DMS79 treated with DMSO at 0.1 percent for 48 hours (cell line): ENCODE data around the gene DACT2.
"Not testable (repeated sequence)": the region's sequence is repeated elsewhere in the genome, so short reads cannot be mapped to it uniquely, and the experiment has no call there.

Experiments
- DNase-seq: peaks from one replicate; lab custom pipeline; 2025; lab: John Stamatoyannopoulos, UW

Gene DACT2

GRCh38 chr6:168280020-168280898 lies 39.3 kb downstream of the DACT2 start:
- no peak for DNase-seq

- DNase-seq = no peak
Measured at GRCh38 chr6:168279403-168279935, 40.1 kb downstream of the DACT2 start.

- no peak for DNase-seq
Measured at GRCh38 chr6:168278904-168279303, 40.7 kb downstream of the DACT2 start.

GRCh38 chr6:168277274-168277669 lies 42.3 kb downstream of the DACT2 start:
- no peak for DNase-seq

- DNase-seq = no peak
Measured at GRCh38 chr6:168276576-168277273, 42.9 kb downstream of the DACT2 start.

GRCh38 chr6:168275168-168275567 lies 44.4 kb downstream of the DACT2 start:
- DNase-seq = no peak

- no peak for DNase-seq
Measured at GRCh38 chr6:168274037-168274952, 45.3 kb downstream of the DACT2 start.

- no peak for DNase-seq
Measured at GRCh38 chr6:168273441-168274036, 46.0 kb downstream of the DACT2 start.

- no peak for DNase-seq
Measured at GRCh38 chr6:168272415-168273325, 46.9 kb downstream of the DACT2 start.

GRCh38 chr6:168270274-168271172 lies 49.1 kb downstream of the DACT2 start:
- DNase-seq = no peak

GRCh38 chr6:168269455-168270243 lies 49.9 kb downstream of the DACT2 start:
- DNase-seq = no peak

- DNase-seq = no peak
Measured at GRCh38 chr6:168268755-168269154, 50.8 kb downstream of the DACT2 start.

GRCh38 chr6:168267779-168268178 lies 51.8 kb downstream of the DACT2 start:
- not testable (repeated sequence) for DNase-seq

GRCh38 chr6:168265827-168266815 lies 53.5 kb downstream of the DACT2 start:
- DNase-seq = no peak

- DNase-seq = no peak
Measured at GRCh38 chr6:168265394-168265793, 54.2 kb downstream of the DACT2 start.

- no peak for DNase-seq
Measured at GRCh38 chr6:168264593-168265335, 54.8 kb downstream of the DACT2 start.
